IPS-NIHi7 (cell line): ENCODE measurements around the gene PPP2R2C.

Experiments
- DNase-seq: peaks from one replicate; pipeline ENCODE4 v3.0.0; 2012; ENCODE audit warnings: mixed read lengths; ENCODE audit errors: extremely low spot score

PPP2R2C gene

GRCh38 chr4:6426571-6427438, 45.6 kb downstream of the PPP2R2C start:
- no peak for DNase-seq

DNA sequence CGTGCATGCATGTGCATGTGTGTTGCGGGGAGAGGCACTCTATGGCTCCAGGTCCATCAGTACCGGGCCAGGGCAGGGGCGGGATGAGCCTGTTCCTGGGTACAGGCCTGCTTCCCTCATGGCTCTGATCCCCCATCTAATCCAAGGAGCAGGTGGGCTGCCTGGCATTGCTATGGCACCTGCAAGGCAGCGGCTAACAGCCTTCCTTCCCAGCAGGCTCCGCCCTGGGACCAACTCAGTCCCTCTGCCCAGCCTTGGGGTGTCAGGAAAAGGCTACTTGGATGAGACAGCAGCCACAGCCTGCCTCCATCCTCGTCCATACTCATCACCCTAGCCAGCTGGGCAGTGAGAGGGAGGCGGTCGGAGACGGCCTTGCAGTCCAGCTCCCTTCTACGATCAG, 46.5 kb downstream of the PPP2R2C start:
- DNase-seq, result no peak

DNA sequence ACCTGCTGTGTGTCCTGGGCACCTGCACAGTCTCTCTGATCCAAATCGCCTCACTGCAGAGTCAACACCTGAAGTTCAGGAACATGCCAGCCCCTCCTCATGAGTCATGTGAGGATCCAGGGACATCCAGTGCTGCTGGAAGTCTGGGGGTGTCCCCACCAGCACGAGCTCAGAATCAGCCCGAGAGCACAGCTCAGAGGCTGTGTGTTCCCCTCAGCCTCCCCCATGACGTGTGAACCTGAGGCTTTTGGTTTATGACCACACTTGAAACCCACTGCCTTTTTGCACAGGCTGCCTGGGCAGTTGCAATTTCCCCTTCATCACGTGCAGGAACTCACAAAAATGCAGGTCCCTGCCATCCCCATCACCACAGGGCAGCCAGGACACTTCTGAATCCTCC, 47.1 kb downstream of the PPP2R2C start:
- DNase-seq, result no peak

DNA sequence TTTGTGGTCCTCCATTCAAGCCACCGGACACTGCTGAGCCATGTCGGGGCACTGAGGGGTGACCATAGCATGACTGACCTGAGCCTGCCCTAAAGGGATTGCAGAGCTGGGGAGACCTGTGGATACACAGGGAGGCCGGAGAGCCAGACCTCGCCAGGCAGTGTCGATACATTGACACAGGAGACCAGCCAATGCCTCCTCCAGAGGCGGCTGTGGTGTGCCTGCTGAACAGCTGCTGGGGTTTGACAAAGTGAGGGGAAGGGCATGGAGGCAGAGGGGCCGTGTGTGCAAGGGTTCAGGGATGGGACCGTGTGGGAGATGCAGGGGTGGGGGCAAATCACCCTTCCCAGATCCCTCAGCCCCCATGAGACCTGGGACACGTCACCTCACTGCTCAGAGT, 48.0 kb downstream of the PPP2R2C start:
- no peak for DNase-seq

DNA sequence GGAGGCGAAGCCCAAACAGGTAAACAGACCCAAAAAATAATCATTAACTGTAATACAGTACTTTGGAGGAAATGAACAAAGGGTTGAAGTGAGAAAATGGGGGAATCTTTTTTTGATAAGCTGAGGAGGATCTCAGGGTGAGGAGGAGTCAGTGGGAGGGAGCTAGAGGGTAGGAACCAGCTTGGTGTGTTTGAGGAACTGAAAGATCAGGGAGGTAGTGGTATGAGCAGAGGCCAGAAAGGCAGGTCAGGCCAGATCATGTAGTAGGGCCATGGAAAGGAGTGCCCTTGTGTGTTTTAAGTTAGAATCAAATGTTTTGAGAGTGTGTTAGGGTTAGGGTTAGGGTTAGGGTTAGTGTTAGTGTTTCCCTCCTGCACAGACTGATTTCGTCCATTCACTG, 48.8 kb downstream of the PPP2R2C start:
- no peak for DNase-seq

DNA sequence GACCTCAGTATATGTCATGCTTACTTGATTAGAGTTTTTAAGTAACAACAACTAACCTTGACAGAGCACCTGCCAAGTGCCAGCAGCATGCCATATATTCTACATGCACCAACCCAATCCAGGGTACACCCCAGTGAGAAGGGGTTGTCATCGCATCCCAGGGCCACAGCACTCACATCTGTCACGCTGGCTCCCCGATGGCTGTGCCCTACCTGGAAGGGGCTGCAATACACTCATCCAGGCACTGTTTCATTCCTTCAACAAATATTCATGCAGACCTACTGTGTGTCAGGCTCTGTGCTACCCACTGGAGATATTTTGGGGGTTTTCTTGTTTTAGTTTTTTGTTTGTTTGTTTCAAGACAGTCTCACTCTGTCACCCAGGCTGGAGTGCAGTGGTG, 49.5 kb downstream of the PPP2R2C start:
- no peak for DNase-seq

DNA sequence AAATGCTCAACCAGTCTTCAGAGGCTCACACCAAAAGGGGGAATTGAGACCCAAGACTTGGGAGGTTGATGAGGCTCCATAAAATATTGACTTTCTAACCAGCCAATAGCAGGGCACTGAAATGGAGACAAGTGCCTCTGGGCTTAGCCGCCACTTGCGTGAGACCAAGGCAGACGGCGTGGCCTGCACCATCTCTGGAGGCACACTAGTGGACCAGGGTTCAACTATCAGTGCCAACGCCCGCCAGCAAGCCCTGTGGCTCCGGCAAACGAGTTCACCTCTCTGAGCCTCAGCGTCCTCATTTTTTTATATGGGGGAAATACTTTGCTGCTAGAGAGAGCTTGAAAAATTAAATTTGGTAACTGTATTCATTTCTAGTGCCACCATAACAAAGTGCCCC, 50.3 kb downstream of the PPP2R2C start:
- no peak for DNase-seq

DNA sequence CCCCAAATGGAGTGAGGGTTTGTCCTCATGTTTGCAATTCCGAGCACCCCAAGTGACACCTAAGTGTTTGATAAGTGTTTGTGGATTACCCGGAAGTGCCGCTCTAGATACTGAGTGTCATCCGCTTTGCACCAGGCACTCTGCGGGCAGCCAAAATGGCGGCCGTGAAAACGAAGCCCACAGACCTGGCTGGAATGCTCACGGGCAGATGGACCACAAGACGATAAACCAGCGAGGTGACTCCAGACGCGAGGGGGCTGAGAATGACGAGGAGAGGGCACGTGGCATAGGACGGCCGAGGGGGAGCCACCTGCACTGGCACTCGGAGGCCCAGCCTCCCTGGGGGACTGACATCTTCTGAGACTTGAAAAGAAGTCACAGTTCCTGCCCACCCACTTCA, 51.0 kb downstream of the PPP2R2C start:
- no peak for DNase-seq

DNA sequence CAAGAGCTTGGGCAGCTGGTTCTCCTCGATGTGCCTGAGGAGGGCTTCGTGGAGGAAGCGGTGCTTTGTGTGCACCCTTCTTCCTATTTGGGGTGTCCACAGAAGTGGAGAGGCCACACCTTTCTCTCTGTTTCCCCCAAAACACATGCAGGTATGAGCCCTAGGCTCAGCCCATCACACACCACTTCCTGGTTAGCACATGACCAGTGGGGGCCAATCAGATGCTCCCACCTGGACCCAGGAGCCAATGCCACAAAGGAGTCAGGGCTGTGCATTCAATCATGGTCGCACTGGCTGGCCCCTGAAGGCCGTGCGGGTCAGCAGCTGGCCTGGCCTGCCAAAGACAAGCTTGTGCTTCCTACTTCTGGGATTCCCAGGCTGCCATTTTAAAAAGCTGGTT, 51.4 kb downstream of the PPP2R2C start:
- no peak for DNase-seq

- no peak for DNase-seq
Observed at GRCh38 chr4:6420036-6420435, 52.4 kb downstream of the PPP2R2C start.

- DNase-seq, result no peak
Observed at GRCh38 chr4:6419452-6420028, 52.9 kb downstream of the PPP2R2C start.

DNA sequence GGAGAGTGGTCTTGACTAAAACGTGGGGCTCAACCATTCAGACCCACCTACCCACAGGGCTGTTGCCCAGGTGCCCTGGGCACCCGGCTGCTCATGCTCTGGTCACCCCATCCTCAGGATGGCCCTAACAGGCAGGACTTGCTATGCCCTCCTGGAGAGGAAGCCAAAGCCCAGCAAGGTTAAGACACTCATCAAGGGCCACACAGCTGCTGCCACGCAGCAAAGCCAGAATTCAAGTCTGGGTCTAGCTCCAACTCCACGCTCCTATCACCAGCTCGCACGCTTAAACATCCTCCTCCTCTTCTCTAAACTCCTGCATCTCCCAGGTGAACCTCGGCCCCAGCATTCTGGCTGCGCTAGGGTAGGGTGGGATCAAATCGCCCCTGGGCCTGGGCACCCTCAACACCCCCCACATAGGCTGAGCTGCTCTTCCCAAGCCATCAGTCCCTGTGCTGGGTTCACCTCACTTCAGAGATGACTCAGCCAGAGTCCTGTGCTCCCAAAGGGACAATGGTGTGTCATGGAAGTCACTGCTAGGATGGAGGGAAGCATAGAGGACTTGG, 54.1 kb downstream of the PPP2R2C start:
- DNase-seq, result no peak

- no peak for DNase-seq
Observed at GRCh38 chr4:6417516-6418050, 54.8 kb downstream of the PPP2R2C start.

DNA sequence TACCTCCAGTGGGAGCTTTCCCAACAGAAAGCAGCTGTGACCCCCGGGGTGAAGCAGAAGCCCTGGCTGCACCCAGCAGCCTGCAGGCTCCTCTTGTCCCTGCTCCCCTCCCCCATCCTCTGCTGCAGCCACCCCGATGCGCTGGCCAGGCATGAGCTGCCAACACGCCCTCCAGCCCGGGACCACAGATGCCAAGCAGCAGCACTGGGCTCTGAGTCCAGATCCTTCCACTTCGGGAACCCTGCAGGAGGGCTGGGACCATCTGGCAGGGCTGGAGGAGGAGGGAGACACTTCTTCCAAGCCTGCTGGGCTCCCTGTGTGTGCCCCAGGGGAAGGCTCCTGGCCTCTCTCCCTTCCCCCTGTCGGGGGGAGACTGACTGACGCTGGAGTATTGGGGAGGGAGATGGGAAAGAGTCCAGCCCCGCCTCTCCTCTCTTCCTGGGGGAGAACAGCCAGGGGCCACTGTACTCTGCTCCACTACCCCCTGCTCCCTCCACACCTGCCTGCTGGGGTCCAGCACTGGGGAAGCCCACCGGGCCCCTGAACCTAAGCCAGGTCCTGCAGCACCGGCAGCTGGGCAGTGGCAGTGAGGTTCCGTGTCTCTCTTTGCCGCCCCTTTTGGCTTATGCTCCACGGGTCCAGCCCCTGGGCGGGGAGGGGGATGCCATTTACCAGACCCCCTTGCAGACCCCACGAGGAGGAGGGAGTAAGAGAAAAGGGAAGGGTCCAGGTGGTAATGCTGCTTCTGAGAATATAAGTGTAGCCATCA, 55.7 kb downstream of the PPP2R2C start:
- DNase-seq, result peak; percentile 36

DNA sequence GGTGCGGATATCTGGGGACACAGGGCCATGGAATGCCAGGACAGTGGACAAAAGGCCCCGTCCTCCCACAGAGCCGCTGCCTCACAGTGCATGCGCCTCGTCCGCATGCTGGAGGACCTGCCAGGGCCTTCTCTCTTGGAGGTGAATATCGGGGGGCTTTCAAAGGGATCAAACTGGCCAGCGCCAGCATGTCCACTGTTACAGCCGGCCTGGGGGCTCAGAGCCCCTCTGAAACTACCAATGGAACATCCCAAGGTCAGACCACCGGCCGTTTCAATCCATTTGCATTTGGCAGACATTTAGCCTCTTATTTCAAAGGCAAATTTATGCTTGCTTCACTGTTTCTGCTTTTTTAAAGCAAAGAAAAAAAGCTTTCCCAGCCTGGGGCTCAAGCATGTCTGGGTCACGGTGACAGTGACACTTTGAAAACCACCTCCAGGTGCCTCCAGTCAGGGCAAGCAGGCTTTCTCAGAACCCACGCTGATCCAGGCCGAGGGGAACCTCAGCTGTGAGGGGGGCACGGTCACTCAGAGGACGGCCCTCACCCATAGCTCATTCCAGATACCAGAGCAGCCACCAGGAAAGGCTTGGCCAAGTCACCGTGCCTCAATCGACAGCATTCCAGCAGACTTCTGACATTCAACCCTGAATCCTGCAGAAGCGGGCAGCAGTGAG, 57.2 kb downstream of the PPP2R2C start:
- no peak for DNase-seq

DNA sequence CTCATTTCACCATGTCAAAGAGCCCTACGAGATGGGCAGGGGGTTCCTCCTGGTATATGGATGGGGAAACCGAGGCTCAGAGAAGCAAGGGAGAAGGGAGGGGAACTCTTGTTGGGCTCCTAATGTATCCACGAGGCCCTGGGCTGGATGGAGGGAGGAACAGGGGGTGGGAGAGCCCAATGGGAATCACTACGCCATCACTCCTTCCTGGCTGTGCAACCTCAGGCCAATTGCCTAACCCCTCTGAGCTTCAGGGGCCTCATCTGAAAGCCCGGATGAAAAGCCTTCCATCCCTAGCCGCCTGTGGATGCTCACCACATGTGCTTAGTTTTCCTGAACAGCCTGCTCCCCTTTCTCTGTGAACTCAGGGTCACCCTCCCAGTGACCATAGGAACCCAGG, 57.8 kb downstream of the PPP2R2C start:
- DNase-seq, result no peak

DNA sequence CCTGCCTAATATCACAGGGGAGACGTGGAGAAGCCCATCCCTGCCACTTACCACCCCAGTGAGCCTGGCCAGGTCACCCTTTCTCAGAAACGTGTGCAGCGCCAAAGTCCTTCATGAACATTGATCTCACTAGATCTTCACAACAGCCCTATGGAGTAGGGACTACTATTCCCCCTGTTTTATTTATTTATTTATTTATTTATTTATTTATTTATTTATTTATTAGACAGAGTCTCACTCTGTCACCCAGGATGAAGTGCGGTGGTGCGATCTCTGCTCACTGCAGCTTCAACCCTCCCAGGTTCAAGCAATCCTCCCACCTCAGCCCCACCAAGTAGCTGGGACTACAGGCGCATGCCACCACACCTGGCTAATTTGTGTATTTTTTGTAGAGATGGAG, 61.8 kb downstream of the PPP2R2C start:
- no peak for DNase-seq

- no peak for DNase-seq
Observed at GRCh38 chr4:6410068-6410467, 62.3 kb downstream of the PPP2R2C start.

DNA sequence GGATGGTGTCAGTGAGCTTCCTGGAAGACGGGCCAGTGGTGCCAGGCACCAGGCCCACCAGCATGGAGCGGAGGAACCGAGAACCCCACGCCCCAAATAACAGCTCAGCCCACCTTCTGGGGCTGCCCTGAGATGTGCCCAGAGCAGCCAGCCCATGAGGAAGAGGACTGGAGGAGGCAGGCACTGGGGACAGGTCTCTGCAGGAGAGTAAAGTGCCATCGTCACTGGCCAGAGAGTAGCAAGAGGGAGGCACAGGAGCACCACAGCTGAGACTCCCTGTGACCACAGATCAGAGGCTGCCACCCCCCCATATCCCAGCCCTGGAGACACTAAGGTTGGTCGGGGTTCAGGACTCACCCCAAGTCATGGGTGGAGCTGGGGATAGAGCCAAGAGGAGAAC, 63.0 kb downstream of the PPP2R2C start:
- DNase-seq, result no peak

- DNase-seq, result peak; percentile 77
Observed at GRCh38 chr4:6408263-6408662, 64.2 kb downstream of the PPP2R2C start.

GRCh38 chr4:6405397-6405706, 67.1 kb downstream of the PPP2R2C start:
- DNase-seq, result no peak
